Skin epidermis (tissue), 12 donors: Measurements from ENCODE around the gene ZNF462.
"Not testable (repeated sequence)": the region's sequence is repeated elsewhere in the genome, so short reads cannot be mapped to it uniquely, and the experiment has no call there.

Experiments used
- H3K27ac ChIP-seq, 21 experiments: fragments of 200-600 bp; sonication (generic) in 11 of 21; one replicate each; pipeline ENCODE4 v1.5.0; 2020; ENCODE audit warnings: mild to moderate bottlenecking in 3 of 21, inconsistent platforms in 2 of 21, moderate library complexity in 2 of 21
- H3K4me3 ChIP-seq, 7 experiments: fragments of 200-600 bp; sonication (generic) in 2 of 7; one replicate each; pipeline ENCODE4 v1.5.0; 2020; ENCODE audit warnings: inconsistent platforms in 2 of 7, mild to moderate bottlenecking in 2 of 7, moderate library complexity in 1 of 7

The ZNF462 gene

GRCh38 chr9:106974341-106974740 lies 111.4 kb downstream of the ZNF462 start:
- H3K4me3 ChIP-seq = no peak overlapping the region

GRCh38 chr9:106976772-106977171 lies 113.8 kb downstream of the ZNF462 start:
- H3K4me3 ChIP-seq = no peak overlapping the region
- H3K27ac ChIP-seq = no peak overlapping the region

More at GRCh38 chr9:106974341-106974740, 111.4 kb downstream of the ZNF462 start:
- H3K27ac ChIP-seq = no peak overlapping the region

- no peak overlapping the region for H3K27ac ChIP-seq
Measured at GRCh38 chr9:106980551-106981101, 117.7 kb downstream of the ZNF462 start.

GRCh38 chr9:106981396-106982287 lies 118.7 kb downstream of the ZNF462 start:
- Histone ChIP-seq H3K4me3 (no peak overlapping the region), H3K27ac (no peak overlapping the region)

More at GRCh38 chr9:106980551-106981101, 117.7 kb downstream of the ZNF462 start:
- H3K4me3 ChIP-seq = no peak overlapping the region

- no peak overlapping the region for H3K4me3 ChIP-seq
- H3K27ac ChIP-seq = no peak overlapping the region
Measured at GRCh38 chr9:106982636-106983035, 119.7 kb downstream of the ZNF462 start.

GRCh38 chr9:106983346-106983745 lies 120.4 kb downstream of the ZNF462 start:
- Histone ChIP-seq H3K27ac (peak overlapping the region in 1 of 21 experiments; percentile 4), H3K4me3 (no peak overlapping the region)

- not testable (repeated sequence) for H3K4me3 ChIP-seq, H3K27ac ChIP-seq
Measured at GRCh38 chr9:106989904-106990303, 126.9 kb downstream of the ZNF462 start.

GRCh38 chr9:106992186-106992585 lies 129.2 kb downstream of the ZNF462 start:
- no peak overlapping the region for H3K4me3 ChIP-seq
- H3K27ac ChIP-seq = no peak overlapping the region

GRCh38 chr9:106993603-106994002 lies 130.6 kb downstream of the ZNF462 start:
- no peak overlapping the region for H3K27ac ChIP-seq

GRCh38 chr9:106994463-106994862 lies 131.5 kb downstream of the ZNF462 start:
- Histone ChIP-seq H3K27ac (no peak overlapping the region), H3K4me3 (no peak overlapping the region)

More at GRCh38 chr9:106993603-106994002, 130.6 kb downstream of the ZNF462 start:
- H3K4me3 ChIP-seq = no peak overlapping the region

- no peak overlapping the region for H3K4me3 ChIP-seq
Measured at GRCh38 chr9:107000218-107000617, 137.3 kb downstream of the ZNF462 start.

GRCh38 chr9:107005201-107005600 lies 142.2 kb downstream of the ZNF462 start:
- Histone ChIP-seq H3K27ac (no peak overlapping the region), H3K4me3 (no peak overlapping the region)

More at GRCh38 chr9:107000218-107000617, 137.3 kb downstream of the ZNF462 start:
- H3K27ac ChIP-seq = no peak overlapping the region

- H3K4me3 ChIP-seq = no peak overlapping the region
- H3K27ac ChIP-seq = no peak overlapping the region
Measured at GRCh38 chr9:107007402-107007801, 144.4 kb downstream of the ZNF462 start.

GRCh38 chr9:107008011-107008410 lies 145.0 kb downstream of the ZNF462 start:
- Histone ChIP-seq H3K27ac (no peak overlapping the region), H3K4me3 (no peak overlapping the region)

- no peak overlapping the region for H3K27ac ChIP-seq
- H3K4me3 ChIP-seq = no peak overlapping the region
Measured at GRCh38 chr9:107008447-107008846, 145.5 kb downstream of the ZNF462 start.

- Histone ChIP-seq H3K27ac (no peak overlapping the region), H3K4me3 (no peak overlapping the region)
Measured at GRCh38 chr9:107016383-107016782, 153.4 kb downstream of the ZNF462 start.

GRCh38 chr9:107018861-107019545 lies 156.0 kb downstream of the ZNF462 start:
- Histone ChIP-seq H3K4me3 (no peak overlapping the region), H3K27ac (peak overlapping the region in 3 of 21 experiments; percentile 30 to 59 (median 37))

- no peak overlapping the region for H3K4me3 ChIP-seq
- peak overlapping the region in 1 of 21 experiments; percentile 30 for H3K27ac ChIP-seq
Measured at GRCh38 chr9:107020040-107020530, 157.1 kb downstream of the ZNF462 start.

GRCh38 chr9:107024193-107024592 lies 161.2 kb downstream of the ZNF462 start:
- Histone ChIP-seq H3K4me3 (no peak overlapping the region), H3K27ac (no peak overlapping the region)
